Ammon's horn (tissue), 1 donor: ENCODE measurements around the gene KCNG1.

ENCODE experiments used
- DNase-seq: peaks from one replicate; pipeline ENCODE4 v3.0.0-alpha.2; 2016; ENCODE audit warnings: low spot score

Gene KCNG1

GRCh38 chr20:51034988-51035656 is 12.2 kb upstream of the KCNG1 start:
- no peak for DNase-seq

- peak; percentile 34 for DNase-seq
Observed at GRCh38 chr20:51034476-51034875, 11.6 kb upstream of the KCNG1 start.

DNA sequence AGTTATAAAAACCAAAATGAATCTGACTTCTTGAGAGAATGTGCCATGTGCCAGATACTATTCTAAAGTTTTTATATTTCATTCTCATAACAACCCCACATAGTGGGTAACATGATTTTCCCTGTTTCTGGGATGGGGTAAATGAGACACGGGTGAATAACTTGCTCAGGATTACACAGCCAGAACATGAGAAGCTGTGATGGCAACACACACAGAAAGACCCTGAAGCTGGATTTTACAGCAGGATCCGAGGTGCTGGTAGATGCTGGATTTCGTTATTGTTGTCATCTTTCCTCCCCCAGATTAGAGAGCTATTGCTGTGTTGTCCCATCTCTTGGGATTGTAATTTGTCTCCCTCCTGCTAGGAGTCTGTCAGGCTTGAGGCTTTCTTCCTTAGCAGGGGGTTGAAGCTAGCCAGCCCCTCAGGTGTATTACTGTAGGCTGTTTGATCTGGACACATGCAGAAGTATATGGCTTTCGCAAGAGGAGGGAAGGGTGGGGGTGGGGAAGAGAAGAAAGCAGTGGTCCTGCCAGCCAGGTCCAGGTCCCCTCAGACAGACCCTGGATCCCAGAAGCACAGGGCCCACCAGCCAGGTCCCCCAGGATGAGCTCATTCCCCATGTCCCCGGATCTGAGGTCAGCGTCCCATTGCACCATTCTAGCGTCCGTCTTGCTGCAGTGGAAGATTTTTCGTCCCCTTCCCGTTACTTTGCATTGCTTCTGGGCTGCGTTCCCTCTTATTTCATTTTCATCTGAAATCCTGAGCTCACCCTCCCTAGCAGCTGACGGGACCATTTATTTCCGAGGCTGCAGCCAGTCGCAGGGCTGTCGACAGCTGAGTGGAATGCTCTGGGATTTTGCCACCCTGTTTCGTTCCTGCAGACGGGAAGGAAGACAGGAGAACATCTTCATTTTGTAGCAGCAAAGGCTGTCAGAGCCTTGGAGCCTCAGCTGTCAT is 7.3 kb upstream of the KCNG1 start:
- no peak for DNase-seq

GRCh38 chr20:51029556-51029955 is 6.6 kb upstream of the KCNG1 start:
- no peak for DNase-seq

DNA sequence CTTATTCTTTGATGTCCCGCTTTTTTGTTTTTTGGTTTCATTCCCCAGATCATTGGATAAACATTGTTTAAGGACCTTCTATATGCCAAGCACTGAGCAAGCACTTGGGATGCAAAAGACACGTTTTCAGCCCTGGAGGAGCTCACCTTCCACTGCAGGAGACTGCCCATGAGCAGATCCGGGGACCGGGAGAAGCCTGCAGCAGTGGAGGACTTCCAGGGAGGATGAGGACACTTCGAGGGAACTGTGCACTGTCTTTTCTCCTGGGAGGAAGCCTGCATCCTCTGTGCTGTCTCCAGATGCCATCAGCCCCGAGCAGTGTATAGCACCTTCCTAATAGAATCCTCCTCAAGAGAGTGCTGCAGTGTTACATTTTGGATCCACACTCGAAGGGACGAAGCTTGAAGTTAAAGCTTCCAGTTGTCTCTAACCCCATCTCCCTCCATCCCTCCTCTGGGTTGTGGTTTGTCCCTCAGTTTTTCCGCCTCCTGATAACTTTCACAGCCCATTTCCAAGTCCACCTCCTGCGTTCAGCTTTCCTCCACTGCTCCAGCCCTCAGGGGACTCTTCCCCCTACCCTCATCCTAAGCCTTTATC is 5.8 kb upstream of the KCNG1 start:
- DNase-seq: no peak

- no peak for DNase-seq
Observed at GRCh38 chr20:51027035-51027795, 4.3 kb upstream of the KCNG1 start.

DNA sequence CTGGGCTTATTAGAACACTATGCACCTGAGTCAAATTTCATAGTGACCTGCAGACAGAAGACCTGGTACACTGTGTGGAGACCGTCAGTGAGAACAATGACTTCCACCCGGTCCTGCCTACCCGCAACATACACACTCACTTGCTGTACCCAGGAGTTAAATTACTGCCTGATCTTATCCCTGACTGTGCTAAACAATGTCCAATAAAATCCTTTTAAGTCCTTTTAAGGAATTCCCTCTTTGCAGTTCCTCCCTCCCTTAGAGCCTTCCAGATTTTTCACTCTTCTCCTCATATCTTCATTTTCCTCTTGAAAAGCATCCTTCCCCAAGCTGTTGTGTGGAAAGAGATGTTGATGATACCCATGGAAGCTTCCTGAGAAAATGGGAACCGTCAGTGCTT is 3.4 kb upstream of the KCNG1 start:
- no peak for DNase-seq

GRCh38 chr20:51024761-51025160 is 1.9 kb upstream of the KCNG1 start:
- no peak for DNase-seq

- no peak for DNase-seq
Observed at GRCh38 chr20:51023617-51024155, 779 bp upstream of the KCNG1 start.

DNA sequence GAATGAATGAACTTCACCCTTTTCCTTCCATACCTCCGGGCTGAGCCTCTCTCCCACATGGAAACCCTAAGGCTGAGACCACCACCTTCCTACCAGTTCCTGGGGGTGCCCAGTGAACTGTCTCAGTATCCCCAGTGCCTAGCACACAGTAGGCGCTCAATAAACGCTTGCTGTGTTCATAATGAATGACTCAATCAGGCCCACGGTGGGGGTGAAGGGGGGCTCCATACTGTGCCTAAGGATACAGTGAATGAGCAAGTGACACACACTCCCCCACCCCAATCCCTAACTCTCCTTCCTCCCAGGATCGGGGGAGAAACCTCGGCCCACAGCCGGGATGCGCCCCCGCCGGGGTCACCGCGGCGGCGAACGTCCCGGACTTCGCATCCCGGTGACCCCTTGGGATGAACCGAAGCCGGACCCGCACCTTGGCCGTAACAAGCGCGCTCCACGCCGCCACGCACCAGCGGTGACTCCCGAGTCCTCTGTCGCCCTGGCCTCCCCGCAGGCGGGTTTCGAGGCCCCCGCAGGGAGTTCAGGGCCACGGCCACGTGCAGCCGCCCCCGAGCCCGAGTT is 592 bp downstream of the KCNG1 start:
- DNase-seq: no peak

GRCh38 chr20:51021067-51022025 is 1.6 kb downstream of the KCNG1 start:
- DNase-seq: no peak

DNA sequence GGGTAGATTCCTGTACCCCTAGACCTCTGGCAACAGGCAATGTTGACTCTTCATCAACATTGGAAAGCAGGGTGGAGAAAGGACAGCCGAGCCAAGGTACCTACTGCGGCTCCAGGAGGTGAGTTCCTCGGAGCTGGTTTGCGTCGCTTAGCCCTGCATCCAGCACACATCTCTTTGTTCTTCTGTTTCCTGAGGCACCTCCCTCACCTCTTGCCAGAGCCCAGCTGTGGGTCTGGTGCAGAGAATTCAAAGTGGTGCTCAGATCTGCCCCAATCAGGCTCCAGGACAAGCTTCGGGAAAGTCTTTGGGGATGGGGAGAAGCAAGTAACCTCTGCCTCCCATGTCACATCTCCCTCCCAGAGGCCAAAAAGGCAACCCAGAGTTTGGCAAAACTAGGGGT is 2.2 kb downstream of the KCNG1 start:
- no peak for DNase-seq

DNA sequence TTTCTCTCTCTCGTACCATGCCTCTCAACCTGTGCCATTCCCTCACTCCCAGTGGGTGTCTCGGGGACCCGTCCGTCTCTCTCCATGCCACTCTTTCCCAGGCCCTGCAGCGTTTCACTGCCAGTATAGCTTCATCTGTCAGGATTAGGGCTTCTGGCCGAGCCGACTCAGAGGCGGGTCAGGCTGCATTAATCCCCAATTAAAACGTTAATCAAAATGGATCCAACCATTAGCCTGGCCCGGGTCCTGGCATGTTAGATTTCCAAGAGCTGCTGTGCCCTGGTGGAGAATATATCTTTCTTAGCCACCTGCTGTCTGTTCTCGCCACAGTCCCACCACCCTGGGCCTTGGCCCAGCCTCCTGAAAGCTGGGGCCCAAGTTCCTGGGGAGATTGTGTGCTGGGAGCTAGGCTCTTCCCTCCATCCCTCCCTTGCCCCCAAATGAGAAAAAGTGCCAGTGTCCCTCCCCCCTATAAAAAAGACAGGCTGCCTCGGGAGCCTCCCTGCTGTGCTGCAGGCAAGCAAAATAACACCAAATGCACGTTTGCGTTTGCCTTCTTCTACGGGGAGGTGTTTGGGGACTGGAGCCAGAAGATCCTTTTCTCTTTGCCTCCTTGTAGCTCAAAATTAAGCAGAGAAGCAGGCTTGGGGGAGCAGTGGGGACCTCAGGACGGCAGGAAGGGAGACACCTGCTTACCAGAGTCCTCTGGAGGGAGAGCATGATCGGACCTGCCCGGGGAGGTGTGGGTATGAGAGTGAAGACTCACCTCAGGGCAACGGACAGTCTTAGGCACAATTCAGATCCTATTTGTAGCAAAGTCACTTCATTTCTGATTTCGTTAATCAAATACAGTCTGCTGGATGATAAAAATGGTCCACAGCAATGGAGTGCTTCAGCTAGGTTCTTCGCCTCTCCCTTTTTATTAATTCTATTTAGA is 3.0 kb downstream of the KCNG1 start:
- no peak for DNase-seq

- DNase-seq: no peak
Observed at GRCh38 chr20:51017251-51017650, 5.7 kb downstream of the KCNG1 start.

DNA sequence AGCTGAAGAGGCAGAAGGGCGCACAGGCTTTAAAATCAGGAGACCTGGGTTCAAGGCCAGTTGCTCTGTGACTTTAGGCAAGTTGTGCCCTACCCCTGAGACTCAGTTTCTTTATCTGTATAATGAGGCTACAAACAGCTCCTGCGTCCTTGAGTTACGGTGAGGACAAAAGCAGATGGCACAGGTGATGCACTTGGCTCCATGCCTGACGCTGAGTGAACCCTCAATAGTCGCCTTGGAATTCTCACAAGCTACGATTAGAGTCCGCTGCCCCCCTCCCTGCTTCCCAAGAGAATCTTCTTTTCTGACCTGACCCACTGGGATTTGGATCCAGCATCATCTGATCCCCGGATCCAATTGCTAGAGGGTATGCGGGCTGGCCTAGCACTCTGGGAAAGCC is 6.4 kb downstream of the KCNG1 start:
- DNase-seq: no peak

DNA sequence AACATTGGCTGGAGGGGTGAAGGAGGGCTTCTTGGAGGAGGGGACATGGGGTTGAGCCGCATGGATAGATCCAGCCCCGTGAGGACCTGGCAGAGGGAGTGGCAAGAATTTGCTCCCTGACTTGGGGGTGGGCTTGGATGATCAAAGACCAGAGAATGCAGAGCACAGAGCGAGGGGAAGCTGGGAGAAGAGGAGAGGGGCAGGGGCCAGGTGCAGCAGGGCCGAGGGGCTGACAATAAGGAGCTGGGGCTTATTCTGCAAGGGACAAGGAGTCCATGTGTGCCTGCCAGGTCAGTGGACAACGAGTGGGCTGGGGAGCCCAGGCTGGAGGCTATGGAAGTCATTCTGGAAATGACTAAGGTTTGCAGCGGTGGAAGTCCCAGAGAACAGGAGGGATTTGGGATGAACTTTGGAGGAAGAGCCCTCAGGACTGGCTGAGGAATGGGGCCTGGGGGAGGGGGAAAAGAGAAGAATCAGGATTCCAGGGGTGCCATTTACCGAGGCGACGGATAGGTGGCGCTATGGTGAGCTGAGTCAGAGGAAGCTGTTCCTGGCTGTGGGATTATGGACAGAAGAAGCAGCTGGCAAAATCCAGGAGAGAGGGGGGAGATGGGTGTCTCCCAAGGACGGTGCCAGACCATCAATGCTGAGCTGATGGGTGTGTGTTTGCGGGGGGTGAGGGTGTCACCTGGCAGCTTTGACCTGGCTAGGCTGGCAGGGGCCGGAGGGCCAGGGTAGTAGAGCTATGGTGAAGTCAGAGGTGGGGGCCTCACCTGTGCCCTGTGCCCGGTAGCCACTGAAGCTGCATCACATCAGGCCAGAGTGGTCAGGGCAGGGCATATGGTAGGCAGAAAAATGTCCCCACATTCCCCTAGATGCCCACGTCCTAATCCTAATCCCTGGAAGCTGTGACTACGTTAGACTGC is 7.8 kb downstream of the KCNG1 start:
- DNase-seq: peak; percentile 69

- DNase-seq: no peak
Observed at GRCh38 chr20:51013577-51014330, 9.2 kb downstream of the KCNG1 start.
